NCI-H187 treated with DMSO at 0.1 percent for 48 hours (cell line): ENCODE data around the gene DTNB.

Source experiments
- DNase-seq: peaks from one replicate; lab custom pipeline; 2025; lab: John Stamatoyannopoulos, UW

Gene DTNB

GRCh38 chr2:25460261-25460905 is 213.0 kb downstream of the DTNB start:
- DNase-seq, result no peak

- no peak for DNase-seq
These were observed 218.4 kb downstream of the DTNB start for GRCh38 chr2:25454824-25455611.

- no peak for DNase-seq
These were observed 220.0 kb downstream of the DTNB start for GRCh38 chr2:25453199-25453905.

GRCh38 chr2:25448808-25449207 is 224.6 kb downstream of the DTNB start:
- no peak for DNase-seq

- DNase-seq, result no peak
These were observed 226.4 kb downstream of the DTNB start for GRCh38 chr2:25447018-25447417.

- DNase-seq, result no peak
These were observed 227.3 kb downstream of the DTNB start for GRCh38 chr2:25446122-25446521.

- DNase-seq, result no peak
These were observed 227.9 kb downstream of the DTNB start for GRCh38 chr2:25445464-25445863.

- DNase-seq, result no peak
These were observed 228.6 kb downstream of the DTNB start for GRCh38 chr2:25444608-25445270.

- DNase-seq, result no peak
These were observed 229.6 kb downstream of the DTNB start for GRCh38 chr2:25443766-25444165.

- DNase-seq, result no peak
These were observed 232.0 kb downstream of the DTNB start for GRCh38 chr2:25441353-25441752.

- DNase-seq, result no peak
These were observed 234.6 kb downstream of the DTNB start for GRCh38 chr2:25438793-25439192.

- DNase-seq, result no peak
These were observed 235.3 kb downstream of the DTNB start for GRCh38 chr2:25437881-25438662.

- no peak for DNase-seq
These were observed 238.0 kb downstream of the DTNB start for GRCh38 chr2:25435421-25435820.

GRCh38 chr2:25431604-25432003 is 241.8 kb downstream of the DTNB start:
- DNase-seq, result no peak

GRCh38 chr2:25430556-25430955 is 242.8 kb downstream of the DTNB start:
- DNase-seq, result no peak

GRCh38 chr2:25426326-25426725 is 247.1 kb downstream of the DTNB start:
- no peak for DNase-seq

GRCh38 chr2:25424426-25425028 is 248.8 kb downstream of the DTNB start:
- DNase-seq, result no peak

- no peak for DNase-seq
These were observed 251.5 kb downstream of the DTNB start for GRCh38 chr2:25421820-25422411.

- DNase-seq, result no peak
These were observed 252.1 kb downstream of the DTNB start for GRCh38 chr2:25421289-25421688.

- no peak for DNase-seq
These were observed 252.5 kb downstream of the DTNB start for GRCh38 chr2:25420820-25421237.
